Thoracic aorta (tissue), 2 donors: ENCODE data around the gene SPDYE3. TPM values are rescaled to one million over a fixed set of nuclear protein-coding genes. Genes with fewer than 3 reads are reported as not detected.
"Not testable (repeated sequence)": the region's sequence is repeated elsewhere in the genome, so short reads cannot be mapped to it uniquely, and the experiment has no call there.

Source experiments
- ATAC-seq: fragments of 150-250 bp; one replicate; pipeline ENCODE4 v1.8.0; 2017; ENCODE audit warnings: low read depth; ENCODE audit not compliant: insufficient number of reproducible peaks, low FRiP score
- DNase-seq: peaks from one replicate; pipeline ENCODE4 v3.0.0-alpha.2; 2020; ENCODE audit warnings: low spot score
- H3K27ac ChIP-seq, 2 donors: fragments of 200-600 bp; sonication (generic); 1 replicate in 1 of 2; 2 replicates in 1 of 2; pipeline ENCODE4 v1.5.1; 2016; ENCODE audit warnings: mild to moderate bottlenecking in 2 of 2, moderate library complexity in 2 of 2
- H3K27me3 ChIP-seq: fragments of 200-600 bp; sonication (generic); replicated peaks from 2 replicates; pipeline ENCODE4 v1.6.0; 2016; ENCODE audit warnings: mild to moderate bottlenecking; ENCODE audit not compliant: insufficient read depth
- H3K36me3 ChIP-seq: fragments of 200-600 bp; sonication (generic); one replicate; pipeline ENCODE4 v1.5.1; 2016
- H3K4me1 ChIP-seq, 2 donors: fragments of 200-600 bp; sonication (generic); 1 replicate in 1 of 2; 2 replicates in 1 of 2; pipeline versions ENCODE4 v1.5.1 to v1.6.0; 2016; ENCODE audit warnings: low read depth in 2 of 2, mild to moderate bottlenecking in 1 of 2; ENCODE audit not compliant: control insufficient read depth in 1 of 2
- H3K4me3 ChIP-seq: fragments of 200-600 bp; sonication (generic); 2 replicates; pipeline ENCODE4 v1.5.1; 2016; ENCODE audit warnings: mild to moderate bottlenecking
- H3K9me3 ChIP-seq: fragments of 200-600 bp; sonication (generic); 2 replicates; pipeline ENCODE4 v1.5.1; 2016
- CTCF ChIP-seq: fragments of 200-600 bp; sonication (generic); IDR thresholded peaks from one replicate; pipeline ENCODE4 v1.5.1; 2019; ENCODE audit warnings: antibody characterized with exemption
- total RNA-seq, 2 donors: library from RNA; depleted of rRNA; stranded (reverse); fragments of >200 nt; gene quantifications; one replicate each; pipeline versions ENCODE4 v1.1.0 to v1.2.3, GENCODE V29; 2016

Gene SPDYE3
- total RNA-seq, 2 donors from 2014 or later, result not detected

- not testable (repeated sequence) for H3K27me3 ChIP-seq, H3K9me3 ChIP-seq, H3K27ac ChIP-seq, H3K4me1 ChIP-seq, DNase-seq, H3K4me3 ChIP-seq, ATAC-seq, H3K36me3 ChIP-seq
These were observed 30.7 kb downstream of the SPDYE3 start for GRCh38 chr7:100338083-100338696.

DNA sequence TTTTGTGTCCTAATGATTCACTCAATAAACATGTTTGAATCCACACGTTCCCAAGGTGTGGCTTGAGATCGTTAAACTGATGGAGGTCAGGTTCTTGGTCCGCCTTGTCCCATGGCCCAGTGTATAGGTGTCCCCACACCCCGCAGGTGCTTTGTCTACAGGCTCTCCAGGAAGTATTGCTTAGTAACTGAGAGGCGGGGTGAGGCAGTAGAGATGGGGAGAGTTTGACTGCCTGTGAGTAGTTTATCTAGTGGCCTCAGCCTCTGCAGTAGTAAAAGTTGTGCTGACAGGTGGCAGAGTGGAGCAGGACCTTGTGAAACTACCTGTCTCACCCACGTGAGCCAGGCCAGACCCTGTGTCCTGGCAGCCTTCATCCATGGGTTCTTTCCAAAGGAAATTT, 33.8 kb downstream of the SPDYE3 start:
- DNase-seq, H3K4me3 ChIP-seq, H3K27ac ChIP-seq, H3K9me3 ChIP-seq, H3K27me3 ChIP-seq, ATAC-seq: not testable (repeated sequence)
- Histone ChIP-seq H3K4me1 (peaks cover 0 to 11% of the 10 kb centered on the region in 2 donors), H3K36me3 (peaks cover 14% of the 10 kb centered on the region)

DNA sequence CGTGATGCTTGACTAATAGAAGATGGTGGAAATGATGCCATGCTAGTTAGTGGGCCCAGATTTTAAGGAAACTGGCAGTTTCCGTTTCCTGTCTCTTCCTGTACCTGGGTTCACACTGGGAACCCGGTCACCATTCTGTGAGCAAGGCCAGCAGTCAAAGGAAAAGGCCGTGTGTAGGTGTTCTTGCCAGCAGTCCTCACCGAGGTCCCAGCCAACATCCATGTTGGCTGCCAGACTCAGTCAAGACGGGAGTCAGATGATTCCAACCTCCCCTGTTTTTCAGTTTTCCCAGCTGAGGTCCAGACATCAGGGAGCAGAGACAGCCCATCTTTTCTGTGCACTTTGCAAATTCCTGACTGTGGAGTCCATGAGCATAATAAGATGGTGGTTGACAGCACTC, 35.3 kb downstream of the SPDYE3 start:
- no peak for TF ChIP-seq CTCF
- Histone ChIP-seq H3K9me3 (no peaks in the 10 kb centered on the region), H3K27me3 (no peaks in the 10 kb centered on the region), H3K27ac (no peak overlapping the region), H3K36me3 (peaks cover 29% of the 10 kb centered on the region), H3K4me3 (no peak overlapping the region), H3K4me1 (peaks cover 0 to 5% of the 10 kb centered on the region in 2 donors)
- DNase-seq (no peak), ATAC-seq (no peak)

DNA sequence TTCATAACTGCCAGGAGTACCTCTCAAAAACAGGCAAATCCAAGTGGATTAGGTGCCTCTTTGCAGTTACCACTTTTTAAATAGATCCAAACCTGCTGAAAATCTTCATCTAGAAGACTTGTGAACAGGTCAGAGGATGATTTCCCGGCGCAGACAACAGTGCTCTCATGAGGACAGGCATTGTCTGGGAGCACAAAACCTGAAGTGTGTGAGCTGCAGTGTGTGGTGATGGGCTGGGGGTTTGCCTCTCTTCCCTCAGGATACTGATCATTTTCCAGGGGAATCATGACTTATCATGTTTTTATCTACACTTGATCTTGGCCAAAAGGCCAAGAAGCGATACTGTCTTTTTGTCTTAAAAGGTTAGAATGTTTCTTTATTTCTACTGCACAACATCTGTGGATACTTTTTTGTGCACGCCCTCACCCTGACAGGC, 36.6 kb downstream of the SPDYE3 start:
- not testable (repeated sequence) for H3K4me1 ChIP-seq, ATAC-seq, H3K9me3 ChIP-seq, DNase-seq, H3K27me3 ChIP-seq, H3K27ac ChIP-seq, H3K4me3 ChIP-seq
- H3K36me3 ChIP-seq, result peaks cover 40% of the 10 kb centered on the region

DNA sequence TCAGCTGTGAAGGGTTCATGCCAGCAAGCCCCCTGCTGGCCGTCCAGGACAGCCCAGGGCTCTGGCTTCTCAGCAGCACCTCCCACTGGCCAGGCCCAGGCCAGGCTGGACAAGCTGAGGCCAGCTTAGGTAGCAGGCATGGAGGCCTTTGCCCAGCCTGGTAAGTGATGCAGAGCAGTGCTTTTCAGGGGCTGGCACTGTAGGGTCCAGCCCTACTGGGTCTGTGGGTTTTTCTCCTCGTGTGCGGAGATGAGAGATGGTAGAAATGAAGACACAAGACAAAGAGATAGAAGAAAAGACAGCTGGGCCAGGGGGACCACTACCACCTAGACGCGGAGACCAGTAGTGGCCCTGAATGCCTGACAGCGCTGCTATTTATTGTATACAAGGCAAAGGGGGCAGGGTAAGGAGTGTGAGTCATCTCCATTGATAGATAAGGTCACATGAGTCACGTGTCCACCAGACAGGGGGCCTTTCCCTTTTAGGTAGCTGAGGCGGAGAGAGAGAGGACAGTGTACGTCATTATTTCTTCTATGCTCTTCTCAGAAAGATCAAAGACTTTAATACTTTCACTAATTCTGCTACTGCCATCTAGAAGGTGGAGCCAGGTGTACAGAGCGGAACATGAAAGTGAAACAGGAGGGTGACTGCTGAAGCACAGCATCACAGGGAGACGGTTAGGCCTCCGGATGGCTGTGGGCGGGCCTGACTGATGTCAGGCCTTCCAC, 37.2 kb downstream of the SPDYE3 start:
- not testable (repeated sequence) for H3K27me3 ChIP-seq, H3K9me3 ChIP-seq, H3K4me3 ChIP-seq, H3K4me1 ChIP-seq, ATAC-seq, DNase-seq
- peak overlapping the region in 1 of 2 donors; percentile 10 for H3K27ac ChIP-seq
- peaks cover 44% of the 10 kb centered on the region for H3K36me3 ChIP-seq

GRCh38 chr7:100345288-100345672, 37.8 kb downstream of the SPDYE3 start:
- not testable (repeated sequence) for H3K9me3 ChIP-seq, H3K4me1 ChIP-seq, ATAC-seq, H3K4me3 ChIP-seq, DNase-seq, H3K27ac ChIP-seq, H3K27me3 ChIP-seq
- TF ChIP-seq CTCF, result peak; percentile 44
- H3K36me3 ChIP-seq, result peaks cover 46% of the 10 kb centered on the region

- Histone ChIP-seq H3K27ac (no peak overlapping the region), H3K9me3 (no peaks in the 10 kb centered on the region), H3K4me3 (no peak overlapping the region), H3K27me3 (no peaks in the 10 kb centered on the region), H3K4me1 (peaks cover 0 to 5% of the 10 kb centered on the region in 2 donors), H3K36me3 (peaks cover 51% of the 10 kb centered on the region)
- DNase-seq (no peak), ATAC-seq (no peak)
- no peak for TF ChIP-seq CTCF
These were observed 39.4 kb downstream of the SPDYE3 start for GRCh38 chr7:100346921-100347320.
